DOHH2 (cell line): ENCODE data around the gene TMEM97.
A peak's percentile ranks its signal among the peaks of the same experiment; 100 is the strongest.

Experiments used
- H3F3A ChIP-seq: fragments of 200-600 bp; sonication (generic), shearing (Covaris generic); 2 replicates; pipeline ENCODE4 v1.6.0; 2016; ENCODE audit warnings: antibody characterized with exemption, mild to moderate bottlenecking; ENCODE audit not compliant: control insufficient read depth, insufficient read depth
- H3K27ac ChIP-seq: fragments of 200-600 bp; sonication (generic); 2 replicates; pipeline ENCODE4 v1.5.1; 2014; ENCODE audit warnings: low read depth, mild to moderate bottlenecking, low read length, moderate library complexity
- H3K27me3 ChIP-seq: fragments of 200-600 bp; sonication (generic); 2 replicates; pipeline ENCODE4 v1.6.1; 2014; ENCODE audit warnings: mild to moderate bottlenecking, low read length, mixed read lengths; ENCODE audit not compliant: control insufficient read depth
- H3K36me3 ChIP-seq: fragments of 200-600 bp; sonication (generic); 2 replicates; pipeline ENCODE4 v1.6.1; 2014; ENCODE audit warnings: mild to moderate bottlenecking, low read length, moderate library complexity, mixed read lengths; ENCODE audit not compliant: control insufficient read depth
- H3K4me1 ChIP-seq: fragments of 200-600 bp; sonication (generic); 2 replicates; pipeline ENCODE4 v1.6.1; 2014; ENCODE audit warnings: mild to moderate bottlenecking, low read length, mixed read lengths; ENCODE audit not compliant: control insufficient read depth
- H3K4me2 ChIP-seq: fragments of 200-600 bp; sonication (generic); 2 replicates; pipeline ENCODE4 v1.6.0; 2014; ENCODE audit warnings: mild to moderate bottlenecking, low read length, moderate library complexity
- H3K4me3 ChIP-seq: fragments of 200-600 bp; sonication (generic); 2 replicates; pipeline ENCODE4 v1.5.1; 2014; ENCODE audit warnings: mild to moderate bottlenecking, low read length, mixed read lengths
- H3K79me2 ChIP-seq: fragments of 200-600 bp; sonication (generic); 2 replicates; pipeline ENCODE4 v1.6.1; 2014; ENCODE audit warnings: mild to moderate bottlenecking, low read length, mixed read lengths; ENCODE audit not compliant: control insufficient read depth
- H3K9me2 ChIP-seq: fragments of 200-600 bp; sonication (generic); replicated peaks from 2 replicates; pipeline ENCODE4 v1.6.1; 2014; ENCODE audit warnings: mild to moderate bottlenecking, low read length, mixed read lengths; ENCODE audit not compliant: control insufficient read depth
- H3K9me3 ChIP-seq: fragments of 200-600 bp; sonication (generic); 2 replicates; pipeline ENCODE4 v1.6.1; 2014; ENCODE audit warnings: antibody characterized with exemption, low read length, mixed read lengths; ENCODE audit not compliant: control insufficient read depth, insufficient read depth
- H4K20me1 ChIP-seq: fragments of 200-600 bp; sonication (generic); 2 replicates; pipeline ENCODE4 v1.6.0; 2014; ENCODE audit warnings: low read depth, mild to moderate bottlenecking, antibody characterized with exemption, low read length, moderate library complexity; ENCODE audit not compliant: control insufficient read depth, insufficient read depth
- EZH2phosphoT487 ChIP-seq: fragments of 200-600 bp; sonication (generic); IDR thresholded peaks from 2 replicates; pipeline ENCODE4 v1.6.1; 2017; ENCODE audit warnings: borderline replicate concordance, mild to moderate bottlenecking, antibody characterized with exemption, low read length, moderate library complexity, mixed read lengths
- TF ChIP-seq, protein P1 (sequence below): fragments of 200-600 bp; sonication (generic); IDR thresholded peaks from one replicate; pipeline ENCODE4 v1.5.1; 2014; ENCODE audit warnings: antibody characterized with exemption, mild to moderate bottlenecking, low read depth, low read length; ENCODE audit not compliant: poor library complexity, severe bottlenecking

TMEM97 gene

DNA sequence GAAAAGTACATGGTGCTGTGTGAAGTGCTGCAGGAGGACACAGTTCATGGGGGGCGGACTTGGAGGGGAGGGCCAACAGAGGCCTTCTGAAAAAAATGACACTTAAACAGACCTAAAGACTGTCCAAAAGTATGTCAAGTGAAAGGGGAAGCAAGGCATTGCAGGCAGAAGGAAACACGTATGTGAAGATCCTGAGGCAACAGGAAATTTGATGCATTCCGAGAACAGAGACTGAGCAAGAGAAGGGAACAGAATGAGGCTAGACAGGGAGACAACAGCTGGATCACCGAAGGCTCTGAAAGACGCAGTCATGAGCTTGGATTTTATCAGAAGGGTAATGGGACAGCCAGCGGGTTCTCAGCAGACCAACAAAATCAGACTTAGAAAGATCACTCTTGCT lies 15.2 kb downstream of the TMEM97 start:
- peaks cover 37% of the 10 kb centered on the region for H3K79me2 ChIP-seq

DNA sequence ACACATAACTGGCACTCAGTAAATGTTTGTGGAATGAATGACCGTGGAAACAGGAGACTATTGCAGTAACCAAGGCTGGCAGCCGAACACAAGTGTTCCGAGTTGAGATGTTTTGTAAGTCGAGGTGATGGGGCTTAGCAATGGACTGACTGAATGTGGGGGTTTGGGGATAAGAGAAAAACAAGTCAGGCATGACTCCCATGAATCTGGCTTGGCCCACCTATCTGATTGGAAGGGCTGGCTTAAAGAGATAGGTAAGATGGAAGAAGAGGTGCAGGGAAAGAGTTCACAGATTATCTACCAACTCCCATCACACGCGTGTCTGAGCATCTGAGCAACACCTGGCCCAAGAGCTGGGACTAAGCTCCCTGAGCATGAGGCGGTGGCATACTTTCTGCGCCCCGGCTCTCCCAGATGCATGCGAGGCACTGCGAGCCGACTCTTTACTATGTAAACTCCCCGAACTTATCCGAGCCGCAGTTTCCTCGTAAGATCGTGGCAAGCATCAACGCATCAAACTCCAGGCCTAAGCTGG lies 15.7 kb downstream of the TMEM97 start:
- peak overlapping the region; percentile 88 for H3K4me2 ChIP-seq
- 0 out of 2 replicates have a peak, but pooled peaks cover 3% of the 10 kb centered on the region for H4K20me1 ChIP-seq
- peaks cover 20% of the 10 kb centered on the region for H3K4me1 ChIP-seq
- H3K79me2 ChIP-seq: peaks cover 39% of the 10 kb centered on the region
- H3K27me3 ChIP-seq: no peaks in the 10 kb centered on the region
- peaks cover 6% of the 10 kb centered on the region for H3F3A ChIP-seq
- no peak for TF ChIP-seq EZH2phosphoT487
- TF ChIP-seq, protein P1, sequence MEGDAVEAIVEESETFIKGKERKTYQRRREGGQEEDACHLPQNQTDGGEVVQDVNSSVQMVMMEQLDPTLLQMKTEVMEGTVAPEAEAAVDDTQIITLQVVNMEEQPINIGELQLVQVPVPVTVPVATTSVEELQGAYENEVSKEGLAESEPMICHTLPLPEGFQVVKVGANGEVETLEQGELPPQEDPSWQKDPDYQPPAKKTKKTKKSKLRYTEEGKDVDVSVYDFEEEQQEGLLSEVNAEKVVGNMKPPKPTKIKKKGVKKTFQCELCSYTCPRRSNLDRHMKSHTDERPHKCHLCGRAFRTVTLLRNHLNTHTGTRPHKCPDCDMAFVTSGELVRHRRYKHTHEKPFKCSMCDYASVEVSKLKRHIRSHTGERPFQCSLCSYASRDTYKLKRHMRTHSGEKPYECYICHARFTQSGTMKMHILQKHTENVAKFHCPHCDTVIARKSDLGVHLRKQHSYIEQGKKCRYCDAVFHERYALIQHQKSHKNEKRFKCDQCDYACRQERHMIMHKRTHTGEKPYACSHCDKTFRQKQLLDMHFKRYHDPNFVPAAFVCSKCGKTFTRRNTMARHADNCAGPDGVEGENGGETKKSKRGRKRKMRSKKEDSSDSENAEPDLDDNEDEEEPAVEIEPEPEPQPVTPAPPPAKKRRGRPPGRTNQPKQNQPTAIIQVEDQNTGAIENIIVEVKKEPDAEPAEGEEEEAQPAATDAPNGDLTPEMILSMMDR: no peak
- H3K9me3 ChIP-seq: no peaks in the 10 kb centered on the region
- no peak overlapping the region for H3K27ac ChIP-seq
- H3K36me3 ChIP-seq: no peaks in the 10 kb centered on the region
- H3K4me3 ChIP-seq: peak overlapping the region; percentile 99
- H3K9me2 ChIP-seq: no peaks in the 10 kb centered on the region

More for the DNA sequence above, 15.2 kb downstream of the TMEM97 start:
- H3K27ac ChIP-seq: no peak overlapping the region
- no peaks in the 10 kb centered on the region for H3K9me2 ChIP-seq
- H3K4me1 ChIP-seq: peaks cover 20% of the 10 kb centered on the region
- H3K36me3 ChIP-seq: peaks cover 3% of the 10 kb centered on the region
- peak overlapping the region; percentile 88 for H3K4me2 ChIP-seq
- H4K20me1 ChIP-seq: 0 out of 2 replicates have a peak, but pooled peaks cover 3% of the 10 kb centered on the region
- peaks cover 6% of the 10 kb centered on the region for H3F3A ChIP-seq
- no peaks in the 10 kb centered on the region for H3K27me3 ChIP-seq
- TF ChIP-seq, protein P1: no peak
- no peak for TF ChIP-seq EZH2phosphoT487
- peak overlapping the region; percentile 99 for H3K4me3 ChIP-seq
- no peaks in the 10 kb centered on the region for H3K9me3 ChIP-seq

DNA sequence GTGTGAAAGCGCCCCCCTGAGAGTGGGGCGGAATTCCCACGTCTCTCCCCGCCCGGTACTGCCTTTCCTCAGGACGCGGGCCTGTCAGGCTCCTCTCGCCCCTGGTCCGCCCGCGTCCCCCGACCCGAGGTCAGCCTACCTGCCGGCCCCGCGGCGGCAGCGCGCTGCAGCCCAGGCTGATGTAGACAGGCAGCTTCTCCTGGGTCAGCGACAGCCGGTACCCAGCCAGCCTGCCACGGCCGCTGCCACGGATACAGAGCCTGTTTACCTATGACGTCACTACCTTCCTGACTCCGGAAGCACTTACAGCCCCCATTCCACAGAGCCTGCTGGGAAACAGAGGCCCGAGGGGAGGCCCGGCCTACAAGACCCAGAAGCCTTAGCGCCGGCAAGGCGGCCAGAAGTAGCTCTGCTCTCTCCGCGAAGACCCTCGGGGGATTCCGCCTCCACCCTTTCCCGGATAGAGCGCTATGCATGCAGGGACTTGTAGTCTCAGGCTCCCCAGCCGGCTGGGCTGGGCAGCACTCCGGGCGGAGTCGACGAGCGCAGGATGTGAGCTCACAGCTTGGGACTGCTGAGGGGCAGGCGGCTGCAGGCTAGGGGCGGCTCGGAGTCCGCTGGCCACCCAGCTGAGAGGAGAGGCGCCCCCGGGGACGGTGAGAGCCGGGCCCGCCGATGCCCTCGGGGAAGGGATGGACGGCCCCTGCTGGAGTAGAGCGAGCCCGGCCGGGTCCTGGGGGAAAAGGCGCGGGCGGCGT lies 16.4 kb downstream of the TMEM97 start, which contains the start of the genes IFT20 and TNFAIP1:
Gene IFT20 (minus strand): TSS at position 272 of the 758 bp plus-strand sequence. CDS start 3,487 bp downstream, outside the sequence.
Gene TNFAIP1 (plus strand): TSS at position 561 of the 758 bp plus-strand sequence. CDS start 3,761 bp downstream, outside the sequence.
- Histone ChIP-seq H4K20me1 (0 out of 2 replicates have a peak, but pooled peaks cover 3% of the 10 kb centered on the region), H3F3A (peaks cover 3% of the 10 kb centered on the region; the same call in 1 of the 2 replicates), H3K79me2 (peaks cover 39% of the 10 kb centered on the region), H3K9me2 (no peaks in the 10 kb centered on the region), H3K27me3 (no peaks in the 10 kb centered on the region), H3K9me3 (no peaks in the 10 kb centered on the region), H3K4me3 (peak within 1 kb of the TSS; percentile 99), H3K4me1 (peaks cover 20% of the 10 kb centered on the region), H3K27ac (no peak within 1 kb of the TSS), H3K36me3 (no peaks in the 10 kb centered on the region), H3K4me2 (peak within 1 kb of the TSS; percentile 88)
- no peak for TF ChIP-seq EZH2phosphoT487
- TF ChIP-seq, protein P1: no peak
